Fibroblast of the aortic adventitia (primary cell): ENCODE results near the gene SLC36A3. TPM values are rescaled to one million over a fixed set of nuclear protein-coding genes. Genes with fewer than 3 reads are reported as not detected.

Source experiments
- DNase-seq: peaks from one replicate; pipeline ENCODE4 v3.0.0-alpha.2; 2010; ENCODE audit warnings: low read depth
- H3K4me3 ChIP-seq: 2 replicates; pipeline ENCODE4 v1.5.1; 2011; ENCODE audit warnings: low read depth, mild to moderate bottlenecking, control low read depth, low read length, moderate library complexity
- CTCF ChIP-seq: IDR thresholded peaks from 2 replicates; pipeline ENCODE4 v1.5.1; 2011; ENCODE audit warnings: mild to moderate bottlenecking, low read length, control low read depth, inconsistent platforms; ENCODE audit not compliant: insufficient read depth
- total RNA-seq: library from RNA; depleted of rRNA; stranded (reverse); fragments of >200 nt; gene quantifications from 2 replicates; pipeline ENCODE4 v1.2.3, GENCODE V29; 2012; ENCODE audit warnings: low replicate concordance

Gene SLC36A3
- total RNA-seq, 1 donor = not detected

GRCh38 chr5:151270599-151270998 lies 33.0 kb downstream of the SLC36A3 start:
- no peak overlapping the region for H3K4me3 ChIP-seq
- DNase-seq = no peak
- no peak for TF ChIP-seq CTCF

- DNase-seq = no peak
- TF ChIP-seq CTCF = no peak
- H3K4me3 ChIP-seq = no peak overlapping the region
Observed at GRCh38 chr5:151267491-151268260, 35.9 kb downstream of the SLC36A3 start.

GRCh38 chr5:151264113-151264512 lies 39.5 kb downstream of the SLC36A3 start:
- peak; percentile 59 for DNase-seq
- H3K4me3 ChIP-seq = no peak overlapping the region
- TF ChIP-seq CTCF = no peak

- no peak for TF ChIP-seq CTCF
- H3K4me3 ChIP-seq = no peak overlapping the region
Observed at GRCh38 chr5:151262532-151262931, 41.0 kb downstream of the SLC36A3 start.

GRCh38 chr5:151259931-151260330 lies 43.6 kb downstream of the SLC36A3 start:
- no peak for TF ChIP-seq CTCF
- no peak overlapping the region for H3K4me3 ChIP-seq
- DNase-seq = no peak

More at GRCh38 chr5:151262532-151262931, 41.0 kb downstream of the SLC36A3 start:
- no peak for DNase-seq

GRCh38 chr5:151258816-151259215 lies 44.8 kb downstream of the SLC36A3 start:
- TF ChIP-seq CTCF = no peak
- no peak overlapping the region for H3K4me3 ChIP-seq
- no peak for DNase-seq

GRCh38 chr5:151258201-151258611 lies 45.4 kb downstream of the SLC36A3 start:
- no peak for TF ChIP-seq CTCF
- DNase-seq = no peak
- H3K4me3 ChIP-seq = no peak overlapping the region
